Measurements from ENCODE around the gene GZF1.
"Not testable (repeated sequence)": the region's sequence is repeated elsewhere in the genome, so short reads cannot be mapped to it uniquely, and the experiment has no call there.

GZF1 gene

DNA sequence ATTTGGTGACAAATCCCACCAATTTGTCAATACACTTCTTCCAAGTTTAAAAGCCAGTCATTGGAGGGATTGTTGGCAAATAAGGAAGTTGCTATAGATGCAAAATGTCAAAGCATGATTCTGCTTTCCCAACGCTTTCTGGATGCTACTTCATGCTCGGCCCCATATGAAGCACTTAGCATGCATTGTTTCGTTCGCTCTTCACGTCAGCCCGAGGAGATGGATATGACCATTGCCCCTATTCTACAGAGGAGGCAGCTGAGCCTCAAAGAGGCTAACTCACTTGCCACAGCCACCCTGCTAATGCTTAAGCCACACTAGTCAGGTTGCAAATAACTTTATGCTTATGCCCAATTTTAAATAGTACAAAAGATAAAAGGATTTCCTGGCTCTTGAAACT, 14.2 kb upstream of the GZF1 start:
- no peak for DNase-seq

- not testable (repeated sequence) for DNase-seq
Measured at GRCh38 chr20:23348510-23348909, 13.5 kb upstream of the GZF1 start.

GRCh38 chr20:23349338-23350195, 12.4 kb upstream of the GZF1 start:
- peak; percentile 69 for DNase-seq

DNA sequence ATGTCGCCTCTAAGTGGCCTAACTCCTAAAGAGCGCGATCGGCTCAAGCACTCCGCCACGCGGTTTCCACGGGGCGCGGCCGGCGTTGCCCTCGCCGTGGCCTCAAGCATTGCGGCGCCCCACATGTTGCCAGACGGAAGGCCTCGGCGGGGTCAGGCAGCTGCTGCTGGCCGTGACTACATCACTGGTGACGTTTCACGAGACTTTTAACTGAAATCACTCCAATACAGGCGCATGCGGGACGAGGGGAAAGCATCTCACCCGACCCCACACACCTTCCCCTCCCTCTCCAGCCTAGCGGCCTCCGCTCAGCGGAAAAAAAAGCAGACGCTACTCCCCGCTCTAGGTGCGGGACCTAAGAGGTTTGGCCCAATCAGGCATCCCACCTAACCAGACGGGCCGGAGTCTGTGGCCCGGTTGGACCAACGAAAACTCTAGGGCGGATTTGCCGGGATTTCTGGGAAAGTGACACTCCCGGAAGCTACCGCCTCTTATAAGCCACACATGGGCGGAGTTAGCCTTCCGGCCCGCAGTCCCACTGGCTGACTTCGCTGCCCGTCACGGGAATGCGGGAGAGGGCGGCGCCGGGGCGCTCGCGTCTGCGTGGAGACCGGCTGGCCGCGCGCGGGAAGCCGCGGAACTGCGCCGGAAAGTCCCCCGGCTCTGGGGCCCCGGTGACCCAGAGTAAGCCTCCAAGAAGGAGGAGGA, 11.6 kb upstream of the GZF1 start, which contains the start of gene NXT1:
Gene NXT1, plus strand, starts transcription at position 596 of the 708 bp plus-strand sequence. CDS start 3,251 bp downstream, outside the sequence.
- DNase-seq, result peak; percentile 94

DNA sequence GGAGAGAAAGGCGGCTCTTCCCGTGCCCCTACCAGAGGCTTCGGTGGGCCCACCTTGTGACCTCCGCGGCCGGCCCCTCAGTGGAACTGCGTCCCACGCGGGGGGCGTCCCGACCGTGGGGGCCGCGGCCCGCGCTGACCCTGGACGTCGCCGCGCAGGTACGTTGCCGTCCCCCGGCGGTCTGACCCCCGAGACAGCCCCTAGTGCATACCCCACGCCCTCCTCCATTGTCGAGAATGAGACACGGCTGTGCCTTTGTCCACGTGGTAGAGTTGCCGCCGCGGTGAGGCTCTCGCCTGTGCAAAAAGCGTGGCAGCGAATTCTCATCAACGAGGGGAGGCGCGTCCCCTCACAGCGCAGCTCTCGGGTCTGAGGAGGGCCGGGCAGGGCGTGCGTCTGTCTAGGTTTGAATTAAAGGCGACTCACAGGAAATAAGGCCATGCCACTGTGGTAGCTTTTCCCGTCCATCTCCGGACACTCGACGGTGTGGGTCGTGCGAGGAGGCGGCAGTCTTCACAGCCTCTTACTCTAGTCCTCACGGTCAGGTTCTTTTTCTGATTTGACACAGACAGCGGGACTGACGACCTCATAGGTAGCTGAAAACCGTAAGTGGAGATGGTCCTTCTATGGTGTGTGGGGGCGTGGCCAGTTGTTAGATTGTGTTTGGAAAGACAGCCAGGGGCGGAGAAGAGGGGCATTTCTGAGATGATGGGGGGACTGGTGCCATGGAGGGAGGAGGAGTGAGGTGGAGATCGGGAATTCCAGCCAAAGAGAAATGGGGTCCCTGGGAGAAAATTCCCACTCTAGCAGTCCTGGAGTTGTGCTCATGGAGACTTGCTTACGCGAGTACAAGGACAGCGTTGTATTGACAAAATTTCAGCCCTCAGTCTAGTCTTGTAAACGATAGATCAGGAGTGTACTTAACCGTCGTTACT, 10.8 kb upstream of the GZF1 start:
- peak; percentile 54 for DNase-seq

DNA sequence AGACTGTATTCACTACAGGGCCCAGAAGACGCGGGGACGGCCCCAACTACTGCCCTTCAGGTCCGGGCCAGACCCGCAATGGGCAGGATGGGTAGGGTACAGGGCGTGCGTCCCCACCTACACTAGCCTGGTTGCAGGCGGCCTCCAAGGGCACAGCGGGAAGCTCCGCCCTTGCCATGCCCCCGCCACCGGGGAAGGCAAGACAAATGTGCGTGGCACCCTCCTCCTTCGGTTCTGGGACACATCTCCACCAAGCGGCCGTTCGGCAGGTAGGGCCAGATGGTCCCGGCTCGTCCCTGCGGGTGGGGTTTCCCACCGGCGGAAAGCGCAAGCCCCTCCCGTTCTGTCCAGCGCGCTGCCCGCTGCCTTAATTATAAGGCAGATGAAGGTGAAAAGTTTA, 5.8 kb upstream of the GZF1 start:
- DNase-seq, result no peak

DNA sequence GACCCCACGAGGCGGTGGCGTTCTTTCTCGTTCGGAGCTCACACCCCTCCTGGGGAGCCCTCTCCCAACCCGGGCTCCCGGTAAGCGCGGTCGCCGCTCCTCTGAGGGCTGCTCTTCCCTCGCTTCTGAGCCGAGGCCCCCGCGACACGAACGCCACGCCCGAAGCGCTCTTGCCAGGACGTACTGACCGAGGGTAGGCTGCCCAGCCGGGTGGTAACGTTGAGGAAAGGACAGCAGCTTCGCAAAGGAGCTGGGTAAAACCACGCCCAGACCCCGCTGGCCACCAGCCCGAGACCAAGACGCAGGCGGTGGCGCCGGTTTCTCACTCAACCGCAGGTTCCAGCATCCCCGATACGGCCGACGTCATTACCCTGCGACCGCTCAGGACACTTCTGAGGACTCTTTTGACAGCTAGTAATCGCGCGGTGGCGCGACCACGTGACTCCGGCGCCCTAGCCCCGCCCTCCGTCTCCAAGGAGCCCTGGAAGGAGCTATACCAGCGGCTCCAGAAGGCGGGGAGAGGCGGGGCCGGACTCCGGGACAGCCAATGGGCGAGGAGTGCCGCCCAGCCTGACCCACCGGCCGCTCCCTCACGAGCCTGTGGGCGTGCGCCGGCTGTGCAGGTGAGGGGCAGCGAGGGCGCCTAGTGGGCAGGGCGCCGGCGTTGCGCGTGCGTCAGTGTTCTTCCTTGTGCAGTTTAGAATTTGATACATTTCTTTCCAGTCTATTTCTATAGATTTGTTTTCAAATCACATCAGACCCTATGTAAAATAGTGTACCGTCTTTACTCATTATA, 4.0 kb upstream of the GZF1 start:
- peak; percentile 98 for DNase-seq

DNA sequence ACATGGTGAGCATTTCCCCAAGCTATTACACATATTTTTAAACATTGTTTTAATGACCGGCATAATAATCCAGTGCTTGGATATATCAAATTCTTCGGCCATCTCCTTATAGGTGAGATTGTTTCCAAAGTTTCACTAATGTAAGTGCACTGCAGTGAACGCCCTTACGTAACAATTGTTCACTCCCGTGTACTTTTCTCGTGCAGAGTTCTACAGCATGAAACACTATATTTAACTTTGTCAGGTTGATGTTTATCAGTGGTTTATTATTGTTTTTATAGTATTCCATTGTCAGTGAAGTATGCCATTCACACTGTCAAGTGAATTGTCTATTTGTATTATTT, 3.4 kb upstream of the GZF1 start:
- DNase-seq, result no peak

DNA sequence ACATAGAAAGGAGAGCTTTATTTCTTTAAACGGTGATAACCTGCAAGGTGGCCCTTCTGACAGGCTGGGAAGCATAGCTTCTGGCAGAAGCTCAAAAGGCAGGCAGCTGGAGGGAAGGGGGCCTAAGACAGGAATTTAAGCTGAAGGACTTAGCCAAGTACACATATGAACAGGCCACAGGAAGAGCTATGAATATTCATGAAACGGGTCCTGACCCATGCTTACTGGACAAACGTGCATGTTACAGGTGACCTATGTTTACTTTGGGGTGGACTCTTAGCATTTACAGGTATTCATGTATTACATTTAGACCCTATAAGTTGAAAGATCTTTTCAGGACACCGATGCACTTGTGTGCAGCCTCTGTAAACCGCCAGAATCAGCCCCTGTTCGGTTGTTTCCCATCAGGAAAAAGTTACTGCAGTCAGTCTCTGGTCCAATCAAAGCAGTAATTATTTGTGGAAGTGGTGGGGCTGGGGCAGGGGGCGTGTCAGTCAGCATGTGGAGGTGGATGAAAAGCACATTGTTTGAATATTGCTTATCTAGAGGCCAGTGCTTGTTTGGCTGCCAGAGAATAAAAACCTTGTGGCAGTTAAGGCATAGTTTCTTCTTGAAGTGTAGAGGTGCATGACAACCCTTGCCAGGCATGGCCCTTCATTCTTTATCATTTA, 2.9 kb upstream of the GZF1 start:
- DNase-seq, result no peak

- no peak for DNase-seq
Measured at GRCh38 chr20:23360531-23360930, 1.5 kb upstream of the GZF1 start.

- no peak for DNase-seq
Measured at GRCh38 chr20:23361119-23361475, 885 bp upstream of the GZF1 start.

- DNase-seq, result peak; percentile 39
Measured at GRCh38 chr20:23362392-23363256, 642 bp downstream of the GZF1 start.

- no peak for DNase-seq
Measured at GRCh38 chr20:23363257-23363649, 1.3 kb downstream of the GZF1 start.

DNA sequence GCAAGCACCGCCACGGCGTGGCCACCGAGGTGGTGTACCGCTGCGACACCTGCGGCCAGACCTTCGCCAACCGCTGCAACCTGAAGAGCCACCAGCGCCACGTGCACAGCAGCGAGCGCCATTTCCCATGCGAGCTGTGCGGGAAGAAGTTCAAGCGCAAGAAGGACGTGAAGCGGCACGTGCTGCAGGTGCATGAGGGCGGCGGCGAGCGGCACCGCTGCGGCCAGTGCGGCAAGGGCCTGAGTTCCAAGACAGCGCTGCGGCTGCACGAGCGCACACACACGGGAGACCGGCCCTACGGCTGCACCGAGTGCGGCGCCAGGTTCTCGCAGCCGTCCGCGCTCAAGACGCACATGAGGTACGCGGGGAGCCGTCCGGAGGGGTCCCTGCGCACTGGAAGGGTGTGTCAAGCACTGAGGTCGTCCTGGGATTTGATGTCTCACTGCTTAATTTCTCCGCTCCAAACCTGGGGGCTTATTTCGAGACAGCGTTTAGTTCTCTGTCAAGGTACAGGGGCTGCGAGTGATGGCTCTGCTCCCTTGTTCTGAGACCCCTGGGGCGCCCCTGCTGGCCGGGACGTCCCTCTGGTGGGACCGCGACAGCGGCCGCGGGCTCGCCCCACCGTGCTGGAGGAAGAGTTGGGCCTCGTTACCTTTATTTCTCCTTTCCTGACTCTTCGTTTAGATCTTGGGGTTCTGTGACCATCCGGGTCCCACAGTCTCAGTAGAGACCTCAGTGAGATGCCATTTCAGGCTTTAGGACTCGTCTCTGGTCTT, 3.6 kb downstream of the GZF1 start:
- no peak for DNase-seq

DNA sequence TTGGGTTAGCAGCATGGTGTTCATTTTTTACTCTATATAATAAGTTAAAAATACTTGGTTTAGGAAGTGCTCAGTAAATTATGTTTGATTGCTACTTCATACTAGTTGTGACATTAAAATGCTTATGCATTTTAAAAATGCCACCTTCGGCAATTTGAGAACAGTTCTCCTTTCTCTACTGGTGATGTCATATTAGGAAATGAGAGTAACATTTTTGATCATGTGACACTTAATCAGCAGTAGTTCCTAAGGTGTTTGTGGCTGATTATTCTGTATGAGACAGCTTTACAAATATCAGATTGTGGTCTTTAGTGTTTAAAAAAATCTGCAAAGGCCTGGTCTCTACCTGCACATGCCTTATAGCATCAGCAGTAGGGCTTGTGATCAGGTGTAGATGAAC, 4.4 kb downstream of the GZF1 start:
- DNase-seq, result no peak

DNA sequence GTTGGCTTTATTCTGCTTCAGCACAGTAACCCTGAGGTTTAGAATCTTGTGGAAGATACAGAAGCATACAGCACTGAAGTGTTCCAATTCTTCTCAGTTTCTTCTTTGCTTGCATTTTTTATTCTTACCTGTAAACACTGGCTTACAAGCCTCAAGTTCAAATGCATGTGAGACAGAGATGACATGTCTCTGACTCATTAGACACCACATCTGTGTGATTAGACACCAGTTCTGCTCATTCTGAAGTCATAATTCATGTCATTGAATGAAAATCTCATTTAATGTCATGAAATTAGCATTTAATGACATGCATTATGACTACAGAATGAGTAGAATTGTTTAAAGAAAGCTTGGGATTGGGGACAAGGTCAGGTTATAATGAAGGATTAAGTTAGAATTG, 5.8 kb downstream of the GZF1 start:
- no peak for DNase-seq

- no peak for DNase-seq
Measured at GRCh38 chr20:23368316-23369071, 6.5 kb downstream of the GZF1 start.

DNA sequence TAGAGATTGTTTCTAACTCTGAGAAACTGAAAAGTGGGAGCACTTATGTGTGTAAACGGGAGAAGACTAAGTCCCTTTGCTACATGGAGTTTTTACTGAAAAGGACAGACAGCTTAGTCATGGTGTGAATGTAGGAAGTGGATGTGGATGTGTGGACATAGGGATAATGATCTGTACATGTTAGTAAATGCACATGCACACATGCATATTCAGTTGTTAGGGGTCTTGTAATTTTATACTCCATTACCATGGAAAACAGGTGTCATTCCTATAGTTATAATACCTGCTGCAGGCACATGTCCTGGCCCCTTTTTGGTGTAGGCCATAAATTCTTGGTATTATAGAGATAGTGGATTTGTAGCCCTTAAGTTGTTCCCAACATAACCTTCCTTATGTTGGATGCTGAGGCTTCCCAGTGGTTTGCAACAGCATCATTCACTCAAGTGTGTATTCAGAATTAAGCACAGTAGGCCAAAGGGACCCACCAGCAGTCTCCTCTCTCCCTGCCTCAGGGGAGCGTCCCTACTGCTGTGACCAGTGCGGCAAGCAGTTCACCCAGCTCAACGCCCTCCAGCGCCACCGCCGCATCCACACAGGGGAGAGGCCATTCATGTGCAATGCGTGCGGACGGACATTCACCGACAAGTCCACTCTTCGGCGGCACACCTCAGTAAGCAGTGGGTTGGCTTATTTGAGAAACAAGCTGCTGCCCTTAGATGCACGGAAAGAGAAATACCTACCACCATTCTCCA, 7.3 kb downstream of the GZF1 start:
- DNase-seq, result no peak

- no peak for DNase-seq
Measured at GRCh38 chr20:23370274-23370673, 8.3 kb downstream of the GZF1 start.
